GM15510 (cell line): ENCODE measurements around the gene ADCK1.

Experiments used
- POLR2A ChIP-seq: IDR thresholded peaks from 3 replicates; pipeline ENCODE4 v1.6.1; 2011; ENCODE audit warnings: borderline replicate concordance; ENCODE audit not compliant: insufficient read length; ENCODE audit errors: extremely low read depth

The ADCK1 gene

GRCh38 chr14:77799863-77800730, at the start of gene ADCK1:
Gene ADCK1 (plus strand): TSS chr14:77800109. CDS start chr14:77818979, 18,870 bp downstream.
- peak; percentile 76 for TF ChIP-seq POLR2A

GRCh38 chr14:77752266-77752665, 47.6 kb upstream of the ADCK1 start:
- TF ChIP-seq POLR2A: no peak

GRCh38 chr14:77752799-77753516, 47.0 kb upstream of the ADCK1 start:
- TF ChIP-seq POLR2A: no peak

- peak; percentile 74 for TF ChIP-seq POLR2A
Observed at GRCh38 chr14:77760381-77761204, 39.3 kb upstream of the ADCK1 start, which contains the start of gene SNW1. Gene SNW1 (minus strand): TSS chr14:77761156. CDS start chr14:77761127, 29 bp downstream.

- no peak for TF ChIP-seq POLR2A
Observed at GRCh38 chr14:77761205-77761931, 38.5 kb upstream of the ADCK1 start.

GRCh38 chr14:77763316-77763715, 36.6 kb upstream of the ADCK1 start:
- no peak for TF ChIP-seq POLR2A

GRCh38 chr14:77763978-77764377, 35.9 kb upstream of the ADCK1 start:
- TF ChIP-seq POLR2A: no peak

GRCh38 chr14:77782202-77782601, 17.7 kb upstream of the ADCK1 start:
- no peak for TF ChIP-seq POLR2A

GRCh38 chr14:77786148-77786547, 13.8 kb upstream of the ADCK1 start:
- no peak for TF ChIP-seq POLR2A

GRCh38 chr14:77790566-77791224, 9.2 kb upstream of the ADCK1 start:
- no peak for TF ChIP-seq POLR2A

- no peak for TF ChIP-seq POLR2A
Observed at GRCh38 chr14:77791225-77791600, 8.7 kb upstream of the ADCK1 start.

GRCh38 chr14:77794357-77794756, 5.6 kb upstream of the ADCK1 start:
- TF ChIP-seq POLR2A: no peak

- TF ChIP-seq POLR2A: no peak
Observed at GRCh38 chr14:77800814-77801213, 905 bp downstream of the ADCK1 start.

GRCh38 chr14:77804592-77804991, 4.7 kb downstream of the ADCK1 start:
- TF ChIP-seq POLR2A: no peak
